Thyroid gland (tissue), 4 donors: ENCODE results near the gene ELMO2.

Experiments used
- POLR2A ChIP-seq, 2 donors: fragments of 450-650 bp; IDR thresholded peaks; one replicate each; pipeline ENCODE4 v1.6.1; 2017; ENCODE audit warnings: antibody characterized with exemption in 2 of 2, mild to moderate bottlenecking in 2 of 2, moderate library complexity in 1 of 2
- TF ChIP-seq, protein P1 (sequence below), 6 experiments: fragments of 200-600 bp in 3 of 6; fragments of 450-650 bp in 3 of 6; sonication (generic) in 3 of 6; IDR thresholded peaks; one replicate each; pipeline ENCODE4 v1.5.1; 2016 to 2019; ENCODE audit warnings: antibody characterized with exemption in 6 of 6, mild to moderate bottlenecking in 2 of 6, inconsistent platforms in 1 of 6, moderate library complexity in 1 of 6

DNA sequence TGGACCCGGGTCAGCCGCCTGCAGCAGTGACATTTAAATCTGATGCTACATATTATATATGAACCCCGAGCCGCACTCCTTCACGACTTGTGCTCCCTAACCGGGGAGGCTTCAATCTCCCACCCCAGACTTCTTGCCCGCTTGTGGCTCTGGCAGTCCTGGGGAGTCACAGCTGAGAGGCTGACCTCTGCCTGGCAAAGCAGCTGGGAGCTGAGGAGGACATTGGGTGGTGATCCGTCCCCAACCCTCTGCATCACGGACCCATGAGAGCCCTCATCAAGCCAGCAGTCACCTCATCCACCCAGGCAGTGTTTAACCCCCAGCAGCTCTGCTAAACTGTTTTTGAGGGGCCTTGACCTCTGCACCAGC is 64.4 kb downstream of the ELMO2 start:
- TF ChIP-seq POLR2A (IDR thresholded peaks at IDR 0.05), result no peak
- TF ChIP-seq, protein P1, sequence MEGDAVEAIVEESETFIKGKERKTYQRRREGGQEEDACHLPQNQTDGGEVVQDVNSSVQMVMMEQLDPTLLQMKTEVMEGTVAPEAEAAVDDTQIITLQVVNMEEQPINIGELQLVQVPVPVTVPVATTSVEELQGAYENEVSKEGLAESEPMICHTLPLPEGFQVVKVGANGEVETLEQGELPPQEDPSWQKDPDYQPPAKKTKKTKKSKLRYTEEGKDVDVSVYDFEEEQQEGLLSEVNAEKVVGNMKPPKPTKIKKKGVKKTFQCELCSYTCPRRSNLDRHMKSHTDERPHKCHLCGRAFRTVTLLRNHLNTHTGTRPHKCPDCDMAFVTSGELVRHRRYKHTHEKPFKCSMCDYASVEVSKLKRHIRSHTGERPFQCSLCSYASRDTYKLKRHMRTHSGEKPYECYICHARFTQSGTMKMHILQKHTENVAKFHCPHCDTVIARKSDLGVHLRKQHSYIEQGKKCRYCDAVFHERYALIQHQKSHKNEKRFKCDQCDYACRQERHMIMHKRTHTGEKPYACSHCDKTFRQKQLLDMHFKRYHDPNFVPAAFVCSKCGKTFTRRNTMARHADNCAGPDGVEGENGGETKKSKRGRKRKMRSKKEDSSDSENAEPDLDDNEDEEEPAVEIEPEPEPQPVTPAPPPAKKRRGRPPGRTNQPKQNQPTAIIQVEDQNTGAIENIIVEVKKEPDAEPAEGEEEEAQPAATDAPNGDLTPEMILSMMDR (IDR thresholded peaks at IDR 0.05), result no peak
